Lower lobe of right lung (tissue), 2 donors: ENCODE data around the gene SERPINA7. TPM values are rescaled to one million over a fixed set of nuclear protein-coding genes. Genes with fewer than 3 reads are reported as not detected.
"Not testable (repeated sequence)": the region's sequence is repeated elsewhere in the genome, so short reads cannot be mapped to it uniquely, and the experiment has no call there.

Experiments used
- ATAC-seq, 2 donors: fragments of 200-7000 bp; cut with Tn5 transposase; one replicate each; pipeline ENCODE4 v1.9.1; 2020 to 2022; ENCODE audit warnings: mild to moderate bottlenecking in 2 of 2, moderate library complexity in 2 of 2
- DNase-seq: peaks from one replicate; pipeline ENCODE4 v3.0.0-alpha.2; 2020
- H3K27ac ChIP-seq: fragments of 200-600 bp; one replicate; pipeline ENCODE4 v1.8.0; 2022
- H3K27me3 ChIP-seq: fragments of 200-600 bp; one replicate; pipeline ENCODE4 v1.8.0; 2022; ENCODE audit warnings: low read depth
- H3K36me3 ChIP-seq: fragments of 200-600 bp; one replicate; pipeline ENCODE4 v1.8.0; 2022; ENCODE audit warnings: mild to moderate bottlenecking
- H3K4me1 ChIP-seq: fragments of 200-600 bp; one replicate; pipeline ENCODE4 v1.8.0; 2022
- H3K4me3 ChIP-seq: fragments of 200-600 bp; one replicate; pipeline ENCODE4 v1.8.0; 2022; ENCODE audit warnings: mild to moderate bottlenecking
- H3K9me3 ChIP-seq: fragments of 200-600 bp; one replicate; pipeline ENCODE4 v1.8.0; 2022
- CTCF ChIP-seq: fragments of 200-600 bp; IDR thresholded peaks from one replicate; pipeline ENCODE4 v1.8.0; 2022; ENCODE audit warnings: antibody characterized with exemption, mild to moderate bottlenecking
- intact Hi-C: fragments of 100-400 bp; cut with DNase I; formaldehyde crosslinking; loops from one replicate; pipeline ENCODE4 v1.11.0; 2022
- total RNA-seq: library from RNA; stranded (reverse); fragmentation: NEBNext Ultra II Directional; extraction: Animal tissue kit (Norgen Biotek cat#: 25700); gene quantifications from one replicate; pipeline ENCODE4 v1.2.1, GENCODE V29; 2021
- donor health status: DM: no; HTN: yes; CAD: no; lungs with severe emphysema.

Gene SERPINA7
- total RNA-seq, 1 donor from 2014 or later, result not detected

- intact Hi-C loops, result no loop called here
- no peak for TF ChIP-seq CTCF
- Histone ChIP-seq H3K36me3 (no peaks in the 10 kb centered on the region), H3K9me3 (no peaks in the 10 kb centered on the region), H3K27ac (no peak overlapping the region), H3K4me1 (no peaks in the 10 kb centered on the region), H3K4me3 (no peak overlapping the region), H3K27me3 (no peaks in the 10 kb centered on the region)
- DNase-seq, result no peak
- ATAC-seq, result no peak
These were observed 24.3 kb downstream of the SERPINA7 start for GRCh38 chrX:106014119-106014775.

GRCh38 chrX:106009145-106009544 is 29.4 kb downstream of the SERPINA7 start:
- no peak overlapping the region for H3K27ac ChIP-seq
- H3K36me3 ChIP-seq, result no peaks in the 10 kb centered on the region
- H3K4me1 ChIP-seq, result no peaks in the 10 kb centered on the region
- no peak for ATAC-seq
- H3K4me3 ChIP-seq, result no peak overlapping the region
- DNase-seq, result no peak
- TF ChIP-seq CTCF, result no peak
- intact Hi-C loops, result no loop called here
- H3K9me3 ChIP-seq, result no peaks in the 10 kb centered on the region
- no peaks in the 10 kb centered on the region for H3K27me3 ChIP-seq

- Histone ChIP-seq H3K4me3 (no peak overlapping the region), H3K4me1 (no peaks in the 10 kb centered on the region), H3K27me3 (no peaks in the 10 kb centered on the region), H3K36me3 (no peaks in the 10 kb centered on the region), H3K9me3 (no peaks in the 10 kb centered on the region), H3K27ac (no peak overlapping the region)
- DNase-seq (no peak), ATAC-seq (no peak)
- intact Hi-C loops, result no loop called here
- no peak for TF ChIP-seq CTCF
These were observed 30.7 kb downstream of the SERPINA7 start for GRCh38 chrX:106007815-106008214.

GRCh38 chrX:106005684-106006083 is 32.8 kb downstream of the SERPINA7 start:
- DNase-seq (no peak), ATAC-seq (no peak)
- no peaks in the 10 kb centered on the region for H3K36me3 ChIP-seq
- H3K9me3 ChIP-seq, result no peaks in the 10 kb centered on the region
- intact Hi-C loops, result no loop called here
- TF ChIP-seq CTCF, result no peak
- no peaks in the 10 kb centered on the region for H3K27me3 ChIP-seq
- no peak overlapping the region for H3K27ac ChIP-seq
- H3K4me3 ChIP-seq, result no peak overlapping the region
- no peaks in the 10 kb centered on the region for H3K4me1 ChIP-seq

GRCh38 chrX:106000609-106001008 is 37.9 kb downstream of the SERPINA7 start:
- H3K36me3 ChIP-seq, H3K27ac ChIP-seq, H3K4me3 ChIP-seq, H3K9me3 ChIP-seq, intact Hi-C loops, ATAC-seq, H3K4me1 ChIP-seq, H3K27me3 ChIP-seq, DNase-seq: not testable (repeated sequence)

- Histone ChIP-seq H3K36me3 (no peaks in the 10 kb centered on the region), H3K4me3 (no peak overlapping the region), H3K4me1 (no peaks in the 10 kb centered on the region), H3K27me3 (no peaks in the 10 kb centered on the region), H3K27ac (no peak overlapping the region), H3K9me3 (no peaks in the 10 kb centered on the region)
- intact Hi-C loops, result no loop called here
- ATAC-seq (no peak), DNase-seq (no peak)
- no peak for TF ChIP-seq CTCF
These were observed 38.3 kb downstream of the SERPINA7 start for GRCh38 chrX:106000203-106000602.
